Stomach (tissue), 9 donors: ENCODE data around the gene AGBL4. TPM values are rescaled to one million over a fixed set of nuclear protein-coding genes. Genes with fewer than 3 reads are reported as not detected.

Source experiments
- DNase-seq, 2 donors: peaks; one replicate each; pipeline versions ENCODE4 v3.0.0 to v3.0.0-alpha.2; 2013 to 2019
- H3K27ac ChIP-seq, 5 donors: fragments of 200-600 bp in 4 of 5; sonication (generic) in 4 of 5; one replicate each; pipeline ENCODE4 v1.5.1; 2013 to 2019; ENCODE audit warnings: mild to moderate bottlenecking in 1 of 5, moderate library complexity in 1 of 5
- H3K27me3 ChIP-seq, 3 donors: fragments of 200-600 bp; sonication (generic); one replicate each; pipeline ENCODE4 v1.5.1; 2017 to 2019; ENCODE audit warnings: mixed run types in 1 of 3
- H3K36me3 ChIP-seq, 4 donors: fragments of 200-600 bp; sonication (generic); 1 replicate in 3 of 4; 2 replicates in 1 of 4; pipeline ENCODE4 v1.5.1; 2016 to 2019
- H3K4me1 ChIP-seq, 4 donors: fragments of 200-600 bp; sonication (generic); one replicate each; pipeline ENCODE4 v1.5.1; 2016 to 2019
- H3K4me3 ChIP-seq, 4 donors: fragments of 200-600 bp; sonication (generic) in 3 of 4; one replicate each; pipeline ENCODE4 v1.5.1; 2016 to 2019; ENCODE audit warnings: mild to moderate bottlenecking in 1 of 4
- H3K9me3 ChIP-seq, 4 donors: fragments of 200-600 bp; sonication (generic); one replicate each; pipeline ENCODE4 v1.5.1; 2016 to 2019
- EP300 ChIP-seq: sonication (generic); formaldehyde crosslinking; IDR thresholded peaks from one replicate; pipeline ENCODE4 v1.6.1; 2017; ENCODE audit warnings: antibody characterized with exemption
- POLR2A ChIP-seq, 4 donors: fragments of 450-650 bp; IDR thresholded peaks; one replicate each; pipeline ENCODE4 v1.6.1; 2016; ENCODE audit warnings: antibody characterized with exemption in 4 of 4, control low read depth in 2 of 4, mild to moderate bottlenecking in 1 of 4, moderate library complexity in 1 of 4
- POLR2AphosphoS5 ChIP-seq, 3 donors: sonication (generic); formaldehyde crosslinking; IDR thresholded peaks; one replicate each; pipeline ENCODE4 v1.6.1; 2016; ENCODE audit warnings: antibody characterized with exemption in 3 of 3
- whole genome bisulfite sequencing, 5 donors: extraction: QIAGEN DNeasy Blood & Tissue Kit in 3 of 5; methylation state at CpG; one replicate each; pipeline versions ENCODE4 v1.1.5 to v1.1.7; 2013 to 2018; 5-methylcytosine and 5-hydroxymethylcytosine counted together
- intact Hi-C: fragments of 100-400 bp; cut with DNase I; formaldehyde crosslinking; loops from one replicate; pipeline ENCODE4 v1.15.1; 2023; ENCODE audit warnings: low total_unique reads
- polyA plus RNA-seq, 3 donors: library from polyadenylated mRNA; stranded (reverse); fragments of 200-250 nt; gene quantifications; one replicate each; pipeline ENCODE4 v1.2.3, GENCODE V29; 2013
- total RNA-seq, 5 donors: library from RNA; depleted of rRNA; stranded (reverse); fragments of >200 nt; gene quantifications; one replicate each; pipeline versions ENCODE4 v1.1.0 to v1.2.3, GENCODE V29; 2014 to 2016
- TF ChIP-seq, protein P1 (sequence below), 7 experiments: fragments of 450-650 bp in 4 of 7; fragments of 200-600 bp in 3 of 7; sonication (generic) in 3 of 7; IDR thresholded peaks; one replicate each; pipeline ENCODE4 v1.5.1; 2016 to 2019; ENCODE audit warnings: antibody characterized with exemption in 7 of 7, control low read depth in 2 of 7, mild to moderate bottlenecking in 1 of 7
- donor health status: healthy with polysubstance abuse.
- donor health status: Bipolar disorder and iron deficiency.
- donor health status: healthy.

Gene AGBL4
- total and polyA plus RNA-seq, 8 donors = 0.92 TPM; not detected in 7

GRCh38 chr1:48506870-48507269, 1516.9 kb downstream of the AGBL4 start:
- TF ChIP-seq POLR2A (IDR thresholded peaks at IDR 0.05) (no peak), POLR2AphosphoS5 (IDR thresholded peaks at IDR 0.05) (no peak), EP300 (no peak)
- TF ChIP-seq, protein P1, sequence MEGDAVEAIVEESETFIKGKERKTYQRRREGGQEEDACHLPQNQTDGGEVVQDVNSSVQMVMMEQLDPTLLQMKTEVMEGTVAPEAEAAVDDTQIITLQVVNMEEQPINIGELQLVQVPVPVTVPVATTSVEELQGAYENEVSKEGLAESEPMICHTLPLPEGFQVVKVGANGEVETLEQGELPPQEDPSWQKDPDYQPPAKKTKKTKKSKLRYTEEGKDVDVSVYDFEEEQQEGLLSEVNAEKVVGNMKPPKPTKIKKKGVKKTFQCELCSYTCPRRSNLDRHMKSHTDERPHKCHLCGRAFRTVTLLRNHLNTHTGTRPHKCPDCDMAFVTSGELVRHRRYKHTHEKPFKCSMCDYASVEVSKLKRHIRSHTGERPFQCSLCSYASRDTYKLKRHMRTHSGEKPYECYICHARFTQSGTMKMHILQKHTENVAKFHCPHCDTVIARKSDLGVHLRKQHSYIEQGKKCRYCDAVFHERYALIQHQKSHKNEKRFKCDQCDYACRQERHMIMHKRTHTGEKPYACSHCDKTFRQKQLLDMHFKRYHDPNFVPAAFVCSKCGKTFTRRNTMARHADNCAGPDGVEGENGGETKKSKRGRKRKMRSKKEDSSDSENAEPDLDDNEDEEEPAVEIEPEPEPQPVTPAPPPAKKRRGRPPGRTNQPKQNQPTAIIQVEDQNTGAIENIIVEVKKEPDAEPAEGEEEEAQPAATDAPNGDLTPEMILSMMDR (IDR thresholded peaks at IDR 0.05) = no peak
- H3K36me3 ChIP-seq = no peaks in the 10 kb centered on the region
- no peaks in the 10 kb centered on the region for H3K9me3 ChIP-seq
- H3K27ac ChIP-seq = no peak overlapping the region
- H3K4me1 ChIP-seq = no peaks in the 10 kb centered on the region
- H3K27me3 ChIP-seq = no peaks in the 10 kb centered on the region
- 0 to 50% (median 0%) methylated on average over 1 of the region's 1 CpG for WGBS, 5 donors
- no peak overlapping the region for H3K4me3 ChIP-seq
- DNase-seq = no peak
- intact Hi-C loops = no loop called here

DNA sequence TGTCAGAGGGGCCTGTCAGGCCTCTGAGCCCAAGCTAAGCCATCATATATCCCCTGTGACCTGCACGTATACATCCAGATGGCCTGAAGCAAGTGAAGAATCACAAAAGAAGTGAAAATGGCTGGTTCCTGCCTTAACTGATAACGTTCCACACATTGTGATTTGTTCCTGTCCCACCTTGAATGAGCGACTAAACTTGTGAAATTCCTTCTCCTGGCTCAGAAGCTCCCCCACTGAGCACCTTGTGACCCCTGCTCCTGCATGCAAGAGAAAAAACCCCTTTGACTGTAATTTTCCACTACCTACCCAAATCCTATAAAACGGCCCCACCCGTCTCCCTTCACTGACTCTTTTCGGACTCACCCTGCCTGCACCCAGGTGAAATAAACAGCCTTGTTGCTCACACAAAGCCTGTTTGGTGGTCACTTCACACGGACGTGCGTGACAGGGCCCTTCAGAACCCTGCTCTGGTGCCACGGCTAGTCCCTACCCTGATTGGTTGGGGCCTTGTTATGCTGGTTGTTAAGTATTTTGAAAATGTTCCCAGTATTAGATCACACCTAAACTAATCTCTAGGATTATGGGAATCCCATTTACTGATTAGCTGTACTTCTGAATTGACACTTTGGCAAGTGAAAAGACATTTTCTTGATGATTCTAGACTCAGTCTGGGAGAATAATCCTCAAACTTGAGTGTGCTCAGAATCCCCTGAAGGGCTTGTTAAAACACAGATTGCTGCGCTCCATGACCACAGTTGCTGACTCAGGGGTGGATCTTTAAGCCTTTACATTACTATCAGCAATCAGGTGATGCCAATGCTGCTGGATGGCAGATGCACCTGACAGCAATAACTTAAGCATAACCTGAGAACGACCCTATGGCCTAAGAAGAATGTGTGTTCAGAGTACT, 1523.0 kb downstream of the AGBL4 start:
- TF ChIP-seq, protein P1 (IDR thresholded peaks at IDR 0.05) = no peak
- TF ChIP-seq POLR2A (IDR thresholded peaks at IDR 0.05) (no peak), EP300 (no peak), POLR2AphosphoS5 (IDR thresholded peaks at IDR 0.05) (no peak)
- peaks cover 0 to 8% (median 7%) of the 10 kb centered on the region in 4 donors for H3K4me1 ChIP-seq
- no peak overlapping the region for H3K27ac ChIP-seq
- no peaks in the 10 kb centered on the region for H3K27me3 ChIP-seq
- no peaks in the 10 kb centered on the region for H3K9me3 ChIP-seq
- DNase-seq = no peak
- H3K36me3 ChIP-seq = no peaks in the 10 kb centered on the region
- 55 to 77% (median 59%) methylated on average over 12 of the region's 12 CpGs for WGBS, 5 donors
- intact Hi-C loops = no loop called here
- no peak overlapping the region for H3K4me3 ChIP-seq

- DNase-seq = no peak
- Histone ChIP-seq H3K4me1 (peaks cover 0 to 14% (median 11%) of the 10 kb centered on the region in 4 donors), H3K27ac (no peak overlapping the region), H3K27me3 (no peaks in the 10 kb centered on the region), H3K4me3 (no peak overlapping the region), H3K36me3 (no peaks in the 10 kb centered on the region), H3K9me3 (no peaks in the 10 kb centered on the region)
- intact Hi-C loops = no loop called here
- WGBS, 5 donors = 78 to 87% (median 80%) methylated on average over 8 of the region's 8 CpGs
- TF ChIP-seq, protein P1 (IDR thresholded peaks at IDR 0.05) = no peak
- TF ChIP-seq POLR2A (IDR thresholded peaks at IDR 0.05) = no peak
Measured at GRCh38 chr1:48499211-48499735, 1524.5 kb downstream of the AGBL4 start.

- DNase-seq = peak; percentile 86 to 93
Measured at GRCh38 chr1:48498096-48498791, 1525.5 kb downstream of the AGBL4 start.

More at GRCh38 chr1:48498096-48498791, 1525.5 kb downstream of the AGBL4 start:
- Histone ChIP-seq H3K27ac (no peak overlapping the region), H3K4me3 (no peak overlapping the region), H3K9me3 (no peaks in the 10 kb centered on the region), H3K27me3 (no peaks in the 10 kb centered on the region), H3K4me1 (peaks cover 0 to 23% (median 14%) of the 10 kb centered on the region in 4 donors), H3K36me3 (no peaks in the 10 kb centered on the region)
- intact Hi-C loops = no loop called here
- 18 to 26% (median 20%) methylated on average over 15 of the region's 15 CpGs for WGBS, 5 donors
- TF ChIP-seq EP300 (no peak), POLR2A (IDR thresholded peaks at IDR 0.05) (no peak), POLR2AphosphoS5 (IDR thresholded peaks at IDR 0.05) (no peak)
- TF ChIP-seq, protein P1 (IDR thresholded peaks at IDR 0.05) = peak in 5 of 7 experiments; percentile 69 to 92 (median 91)
